NCI-H1105 treated with DMSO at 0.1 percent for 48 hours (cell line): Measurements from ENCODE around the gene PTPRM.

ENCODE experiments used
- DNase-seq: peaks from one replicate; lab custom pipeline; 2025; lab: John Stamatoyannopoulos, UW

The PTPRM gene

DNA sequence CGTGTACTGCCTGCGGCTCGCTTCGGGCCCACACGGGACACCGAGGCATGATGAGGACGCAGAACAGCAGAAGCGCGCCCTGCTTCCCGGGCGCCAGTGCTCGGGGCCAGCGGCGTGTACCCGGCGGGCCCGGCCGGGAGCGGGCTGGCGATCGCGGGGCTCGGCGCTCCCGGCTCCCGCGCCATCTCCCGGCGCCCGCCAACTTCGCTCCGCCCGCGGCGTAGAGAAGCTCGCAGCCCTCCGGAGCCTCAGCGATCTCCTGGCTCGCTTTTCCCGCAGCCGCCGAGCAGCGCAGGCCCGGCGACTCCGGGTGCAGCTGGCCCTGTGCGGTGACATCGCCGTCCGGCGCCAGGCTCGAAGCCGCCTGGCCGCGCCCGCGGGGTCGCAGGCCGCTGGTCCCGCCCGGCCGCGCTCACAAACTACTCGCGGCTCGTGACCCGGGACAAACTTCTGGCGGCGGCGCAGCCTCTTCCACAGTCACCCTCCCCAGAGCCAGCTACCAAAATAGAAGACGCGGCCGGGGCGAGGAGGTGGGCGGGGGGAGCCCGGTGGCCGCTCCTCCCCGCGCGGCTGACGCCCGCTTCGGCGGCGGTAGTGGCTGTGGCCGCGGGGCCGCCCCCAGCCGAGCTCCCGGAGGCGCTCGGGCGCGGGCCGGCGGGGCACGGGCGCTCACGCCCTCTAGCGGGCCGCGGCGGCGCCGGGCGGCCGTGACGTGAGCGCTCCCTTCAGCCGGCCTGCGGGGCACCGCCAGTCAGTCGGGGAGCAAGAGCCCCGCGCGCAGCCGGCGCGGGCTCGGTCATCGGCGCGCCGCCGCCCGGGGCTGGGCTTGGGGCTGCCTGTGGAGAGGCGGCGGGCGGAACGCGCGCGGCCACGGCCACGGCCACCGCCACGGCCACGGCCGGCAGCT is at the start of gene PTPRM:
Gene PTPRM (plus strand): TSS at position 750 of the 907 bp plus-strand sequence. CDS start 503 bp downstream, outside the sequence.
- DNase-seq, result peak; percentile 34

DNA sequence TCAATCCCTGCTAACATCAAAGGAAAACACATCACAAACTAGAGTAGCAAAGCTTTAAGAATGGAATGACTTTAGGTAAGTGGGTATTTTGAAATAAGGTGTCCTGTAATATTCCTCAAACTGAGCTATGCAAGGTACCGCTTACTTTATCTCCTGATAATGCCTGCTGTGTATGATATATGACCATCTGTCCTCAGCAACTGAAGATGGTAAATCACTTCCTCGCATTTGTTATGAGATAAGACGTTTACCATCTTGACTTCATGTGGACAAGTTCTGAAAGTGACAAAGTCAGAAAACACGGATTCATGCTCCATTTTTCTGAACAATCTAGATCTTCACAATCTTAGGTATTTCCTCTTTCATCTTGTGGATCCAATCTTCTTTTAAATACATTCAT is 49.3 kb upstream of the PTPRM start:
- no peak for DNase-seq

DNA sequence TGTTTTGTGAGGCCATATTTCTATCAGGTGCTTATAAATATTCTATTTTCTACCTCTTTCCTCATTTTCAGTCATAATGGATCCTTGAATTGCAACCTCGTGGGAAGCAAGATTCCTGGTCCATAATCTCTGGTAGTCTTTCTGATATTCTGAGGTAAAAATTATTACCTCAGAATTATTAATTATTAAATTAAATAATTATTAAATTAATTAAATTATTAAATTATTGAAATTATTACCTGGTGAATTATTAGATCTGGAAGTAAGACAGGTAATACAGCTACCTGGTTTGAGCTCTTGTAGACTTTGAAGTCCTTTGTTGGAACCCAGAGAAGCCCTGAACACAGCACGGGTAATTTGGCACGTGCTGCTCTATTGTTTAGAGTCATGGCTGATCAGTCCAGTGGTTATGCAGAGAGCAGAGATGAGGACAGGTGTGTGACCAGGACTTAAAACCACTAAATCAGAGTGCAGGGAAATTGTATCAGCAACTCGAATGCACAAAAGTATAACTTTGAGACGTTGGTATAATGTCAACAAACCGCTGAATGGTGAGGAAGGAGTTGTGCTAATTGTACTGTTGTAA is 46.8 kb upstream of the PTPRM start:
- DNase-seq, result no peak

DNA sequence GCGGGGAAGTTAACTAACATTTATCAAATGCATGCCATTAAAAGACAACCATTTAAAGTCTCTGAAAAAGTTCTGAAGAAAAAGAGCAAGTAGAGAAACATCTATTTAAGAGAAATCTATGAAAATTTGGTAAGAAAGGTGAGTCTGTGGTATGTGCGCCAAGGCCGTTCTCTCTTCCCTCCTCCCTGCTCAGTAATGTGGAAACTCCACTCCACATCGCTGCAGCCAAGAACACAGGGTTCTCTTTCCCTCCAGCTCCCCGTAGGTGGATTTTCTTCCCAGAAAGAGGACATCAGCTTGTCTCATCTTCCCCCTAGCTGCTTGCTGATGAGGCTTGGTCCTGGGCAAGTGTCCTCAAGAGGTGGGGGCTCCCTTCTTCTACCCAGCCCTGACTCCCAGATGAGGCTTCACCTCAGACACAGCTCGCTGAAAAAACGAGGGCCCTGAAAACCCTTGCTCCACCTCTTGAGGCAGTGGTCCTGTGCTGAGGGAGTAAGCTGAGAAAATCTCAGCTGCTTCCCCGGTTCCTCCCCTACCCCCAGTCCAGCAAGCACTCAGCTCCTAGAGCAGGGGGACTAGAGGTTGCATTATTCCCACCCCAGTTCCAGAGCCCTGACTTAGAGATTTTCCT is 45.8 kb upstream of the PTPRM start:
- DNase-seq, result peak; percentile 25

DNA sequence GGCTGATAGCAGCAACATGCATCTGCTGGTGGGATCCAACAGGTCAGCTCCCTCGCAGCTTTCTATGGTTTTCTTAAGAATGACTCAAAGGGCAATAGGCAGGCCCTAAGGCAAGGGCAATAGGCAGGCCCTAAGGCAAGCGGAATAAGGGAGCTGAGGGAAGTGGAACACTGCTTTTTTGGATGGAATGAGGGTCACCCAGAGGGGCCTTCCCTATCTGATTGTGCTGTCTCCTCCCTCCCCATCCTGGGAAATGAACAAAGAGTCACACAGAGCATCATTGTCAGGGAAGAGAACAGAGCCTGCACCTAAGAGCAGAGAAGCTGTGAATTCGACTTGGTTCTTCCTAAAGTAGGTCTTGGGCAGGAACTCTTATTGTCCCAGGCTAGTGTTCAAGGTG is 43.3 kb upstream of the PTPRM start:
- DNase-seq, result no peak

DNA sequence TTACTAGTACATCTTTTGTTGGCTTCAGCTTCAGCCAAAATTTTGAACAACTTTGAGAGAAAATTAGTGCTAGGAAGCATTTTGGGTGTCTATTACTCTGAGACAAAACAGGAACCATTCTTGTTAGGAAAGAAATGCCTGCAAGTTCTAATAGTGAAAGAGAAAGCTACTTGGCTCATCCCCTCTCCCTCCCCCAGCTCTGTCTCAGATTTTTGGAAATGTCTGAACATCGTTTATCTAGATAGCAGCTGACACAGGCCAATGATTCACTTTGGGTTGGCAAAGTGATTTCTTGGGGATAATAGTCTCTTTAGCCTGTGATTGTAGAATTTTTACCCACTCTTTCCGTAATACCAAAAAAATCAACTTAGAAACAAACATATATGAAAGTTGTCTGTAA is 42.3 kb upstream of the PTPRM start:
- no peak for DNase-seq

DNA sequence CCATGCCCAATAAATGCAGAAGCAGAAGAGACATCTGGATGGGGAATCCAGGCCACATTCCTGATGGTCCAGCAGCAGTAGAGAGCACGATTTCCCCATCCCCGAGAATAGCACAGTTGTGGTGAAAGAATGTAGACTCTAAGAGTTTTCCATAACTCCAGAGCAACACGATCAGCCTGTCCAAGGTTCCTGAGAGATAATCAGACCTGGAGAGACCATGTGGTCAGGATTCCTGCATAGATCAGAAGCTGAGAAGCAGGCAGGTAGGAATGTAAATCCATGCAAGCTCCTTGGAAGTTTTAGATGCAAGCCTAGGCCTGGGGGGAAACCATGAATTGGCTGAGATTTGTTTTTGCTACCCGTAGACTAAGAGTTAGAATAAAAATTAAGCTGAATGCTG is 34.2 kb upstream of the PTPRM start:
- no peak for DNase-seq

DNA sequence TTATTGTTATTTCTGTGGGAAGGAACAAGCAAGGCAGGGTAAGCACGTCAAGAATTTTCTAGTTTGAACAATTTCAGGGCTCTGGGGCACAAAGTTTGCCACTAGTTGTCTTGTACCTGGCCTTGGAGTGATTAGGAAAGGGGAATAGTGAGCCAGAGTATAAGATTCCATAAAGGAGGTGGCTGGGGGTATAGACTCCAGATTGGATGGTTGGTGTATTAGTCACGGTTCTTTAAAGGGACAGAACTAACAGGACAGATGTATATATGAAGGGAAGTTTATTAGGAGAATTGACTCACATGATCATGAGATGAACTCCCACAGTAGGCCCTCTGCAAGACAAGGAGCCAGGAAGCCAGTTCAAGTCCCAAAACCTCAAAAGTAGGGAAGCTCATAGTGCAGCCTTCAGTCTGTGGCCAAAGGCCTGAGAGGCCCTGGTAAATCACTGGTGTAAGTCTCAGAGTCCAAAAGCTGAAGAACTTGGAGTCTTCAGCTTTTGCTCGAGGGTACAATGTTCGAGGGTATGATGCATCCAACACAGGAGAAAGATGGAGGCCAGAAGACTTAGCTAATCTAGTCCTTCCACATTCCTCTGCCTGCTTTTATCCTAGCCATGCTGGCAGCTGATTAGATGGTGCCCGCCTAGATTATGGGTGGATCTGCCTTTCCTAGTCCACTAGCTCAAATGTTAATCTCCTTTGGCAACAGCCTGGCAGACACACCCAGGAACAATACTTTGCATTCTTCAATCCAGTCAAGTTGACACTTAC is 31.5 kb upstream of the PTPRM start:
- no peak for DNase-seq

DNA sequence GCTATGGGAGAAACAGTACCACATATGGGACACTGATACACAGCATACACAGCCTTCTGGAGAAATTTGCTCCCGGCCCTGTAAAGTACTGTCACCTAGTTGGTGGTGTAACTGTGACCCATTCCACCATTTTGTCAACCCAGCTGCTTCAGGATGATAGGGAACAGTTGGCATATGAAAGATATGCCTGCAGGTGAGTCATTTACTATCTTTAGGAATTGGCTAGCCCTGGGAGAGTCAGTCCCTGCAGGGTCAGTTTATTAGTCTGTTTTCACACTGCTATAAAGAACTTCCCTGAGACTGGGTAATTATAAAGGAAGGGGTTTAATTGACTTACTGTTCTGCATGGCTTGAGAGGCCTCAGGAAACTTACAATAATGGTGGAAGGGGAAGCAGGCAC is 30.0 kb upstream of the PTPRM start:
- DNase-seq, result no peak

DNA sequence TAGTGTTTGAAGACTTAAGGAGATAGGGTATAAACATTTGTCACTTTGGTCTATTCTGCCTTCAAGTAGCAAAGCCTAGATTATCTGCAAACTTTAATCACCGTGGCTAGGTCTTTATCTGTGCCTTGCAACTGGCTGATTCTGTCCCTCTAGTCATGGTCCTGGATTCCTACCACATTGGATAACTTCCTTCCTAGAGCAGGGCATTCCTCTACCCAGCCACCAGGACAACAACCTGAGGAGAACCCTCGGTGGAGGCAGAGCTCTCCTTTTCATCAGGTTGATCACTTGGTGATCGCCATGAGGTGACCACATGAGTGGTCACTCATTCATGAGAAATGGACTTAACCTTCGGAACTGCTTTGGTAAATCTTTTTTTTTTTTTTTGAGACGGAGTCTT is 25.3 kb upstream of the PTPRM start:
- DNase-seq, result no peak

DNA sequence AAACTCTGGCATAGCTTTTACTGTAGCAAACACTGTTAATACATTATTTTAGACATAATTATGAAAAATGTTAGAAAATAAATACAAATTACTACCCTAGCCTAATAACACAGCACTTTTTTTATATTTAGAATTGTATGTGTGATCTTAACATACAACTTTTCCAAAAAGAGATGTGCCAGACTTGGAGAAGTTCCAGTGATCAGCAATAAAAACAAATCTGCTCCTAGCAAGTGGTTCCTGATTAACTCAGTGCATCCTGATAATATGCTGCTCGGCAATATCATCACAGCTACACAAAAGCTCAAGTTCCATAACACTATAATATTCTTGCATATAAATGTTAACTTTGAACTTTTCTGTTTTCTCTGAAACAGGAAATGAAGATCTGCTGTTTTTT is 22.4 kb upstream of the PTPRM start:
- no peak for DNase-seq

DNA sequence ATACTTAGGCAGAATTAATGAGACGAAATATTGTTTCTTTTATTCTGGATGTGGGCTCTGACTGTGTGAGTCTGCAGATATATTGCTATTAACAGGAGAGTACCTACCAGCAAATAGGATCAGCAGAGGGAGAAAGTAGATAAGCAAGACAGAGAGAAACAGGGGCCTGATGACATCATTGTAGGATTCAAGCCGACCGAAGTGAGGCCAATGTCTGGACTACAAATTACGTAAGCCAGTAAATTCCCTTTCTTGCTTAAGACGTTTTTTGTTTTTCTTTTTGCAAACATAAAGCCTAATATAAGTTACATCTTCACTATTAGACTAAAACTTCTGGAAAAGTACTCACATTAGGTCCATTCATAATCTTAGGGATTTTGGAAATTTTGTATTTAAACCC is 21.4 kb upstream of the PTPRM start:
- DNase-seq, result no peak

DNA sequence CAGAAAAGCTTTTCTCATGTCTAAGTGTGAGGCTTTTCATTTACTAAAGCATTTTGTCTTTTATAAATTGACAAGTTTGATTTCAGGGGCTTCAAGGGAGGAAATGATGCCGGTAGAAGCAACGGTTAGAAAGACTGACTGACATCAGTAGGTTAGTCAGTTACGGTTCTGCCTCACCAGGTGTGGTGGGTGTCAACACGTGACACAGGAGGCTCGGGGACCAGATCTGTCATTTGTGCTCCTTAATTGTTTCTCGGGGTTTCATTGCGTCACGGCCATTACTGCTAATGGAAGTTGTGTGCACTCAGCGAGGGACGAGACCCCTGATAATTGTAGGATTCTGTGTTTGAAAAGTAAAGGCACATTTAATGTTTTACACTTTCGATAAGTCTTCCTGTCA is 18.9 kb upstream of the PTPRM start:
- no peak for DNase-seq

DNA sequence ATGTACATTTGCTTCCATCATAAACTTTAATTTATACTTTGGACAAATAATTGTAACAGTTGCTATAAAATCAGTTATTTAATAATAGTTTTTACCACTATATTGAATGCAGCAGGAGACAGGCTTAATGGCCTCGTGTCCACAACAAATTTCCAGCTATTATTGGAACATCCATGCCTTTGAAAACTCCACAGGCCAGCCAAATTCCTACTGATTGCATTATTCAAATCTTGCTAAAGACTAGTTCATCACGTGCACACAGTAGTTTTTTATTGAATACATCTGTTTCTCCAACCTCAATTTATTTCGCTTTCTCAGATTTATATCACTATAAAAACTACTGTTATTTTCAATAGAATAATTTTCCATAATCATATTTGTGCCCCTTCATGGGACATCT is 18.4 kb upstream of the PTPRM start:
- no peak for DNase-seq

DNA sequence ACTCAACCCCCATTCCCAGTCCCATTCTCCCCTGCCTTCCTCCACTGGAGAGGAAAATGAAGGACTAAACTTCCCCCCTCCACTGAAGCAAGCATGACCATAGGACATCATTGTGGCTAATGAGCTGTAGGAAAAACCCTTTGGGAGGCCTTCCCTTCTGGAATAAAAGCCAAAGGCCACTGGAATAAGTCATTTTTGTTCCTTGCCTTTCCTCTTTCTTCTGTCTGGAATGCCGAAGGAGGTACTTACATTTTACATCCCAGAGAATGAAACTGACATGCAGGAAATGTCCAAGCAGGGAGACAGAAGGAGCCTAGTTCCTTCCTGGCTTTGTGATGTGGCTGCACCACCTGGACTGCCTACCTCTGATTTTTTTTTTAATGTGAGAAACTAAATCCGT is 9.1 kb upstream of the PTPRM start:
- no peak for DNase-seq

DNA sequence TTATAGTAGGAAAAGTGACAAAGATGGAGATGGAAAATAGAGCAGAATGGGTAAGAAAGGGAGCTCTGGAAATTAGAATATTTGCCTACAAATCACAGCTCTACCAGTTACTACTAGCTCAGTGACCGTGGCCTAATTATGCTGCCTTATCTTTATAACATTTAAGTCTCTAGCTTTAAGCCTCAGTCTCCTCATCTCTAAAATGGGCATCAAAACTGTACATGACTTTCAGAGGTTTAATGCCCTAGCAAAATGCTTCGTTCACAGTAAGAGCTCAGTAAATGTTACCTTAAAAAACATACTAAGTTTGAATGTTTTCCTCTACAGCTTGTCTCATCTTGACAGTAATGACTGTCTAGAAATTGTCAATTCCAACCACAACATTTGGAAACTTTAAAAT is 8.3 kb upstream of the PTPRM start:
- no peak for DNase-seq

DNA sequence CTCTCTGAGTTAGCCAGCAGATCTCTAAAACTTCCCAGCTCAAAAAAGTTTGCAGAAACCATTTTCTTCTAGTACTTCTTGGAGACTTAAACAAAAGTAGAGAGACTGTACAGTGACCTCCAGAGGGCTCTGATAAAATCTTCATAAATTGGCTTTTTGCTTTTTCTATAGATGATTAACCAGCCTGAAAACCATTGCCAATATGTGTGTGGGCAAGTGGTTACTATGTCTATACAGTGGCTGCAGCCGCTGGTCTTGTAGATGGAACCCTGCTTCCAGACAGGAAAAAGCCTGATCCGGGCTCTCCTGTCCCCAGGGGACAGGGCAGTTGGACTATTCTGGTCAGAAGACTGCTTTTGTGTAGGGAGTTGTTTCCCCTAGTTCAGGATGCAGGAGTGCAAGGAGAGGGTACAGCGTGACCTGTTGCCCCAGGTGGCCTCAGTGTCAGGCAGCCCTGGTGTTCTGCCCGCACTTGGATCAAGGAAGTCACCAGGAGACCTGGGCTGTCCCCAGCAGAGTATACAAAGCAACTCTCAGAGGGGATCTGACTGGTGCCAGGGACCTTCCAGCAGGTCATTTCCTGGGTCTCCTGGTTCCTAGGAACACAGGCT is 7.3 kb upstream of the PTPRM start:
- no peak for DNase-seq

DNA sequence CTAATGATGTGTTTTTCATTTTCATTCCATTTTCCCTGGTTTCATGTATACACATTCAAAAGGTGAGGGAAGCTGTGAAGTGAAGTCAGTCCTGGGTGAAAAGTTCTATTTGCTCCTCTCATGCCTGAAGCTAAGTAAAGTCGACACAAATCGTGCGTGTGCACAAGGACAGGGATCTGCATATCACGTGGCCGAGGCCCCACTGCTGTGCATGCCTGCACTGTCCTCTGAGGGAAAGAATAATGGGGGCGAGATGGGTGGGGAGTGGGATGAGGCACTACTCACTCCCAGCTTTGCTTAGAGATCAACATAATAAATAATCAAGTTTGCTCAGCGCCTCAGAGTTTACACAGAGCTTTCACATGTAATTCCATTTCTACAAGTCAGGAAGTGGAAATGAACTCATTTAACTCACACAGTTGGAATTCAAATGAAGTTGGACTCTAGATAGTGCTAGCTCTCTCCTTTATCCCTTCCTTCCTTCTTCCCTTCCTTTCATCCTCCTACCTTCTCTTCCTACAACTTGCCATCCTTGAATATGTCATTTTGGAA is 5.1 kb upstream of the PTPRM start:
- no peak for DNase-seq

DNA sequence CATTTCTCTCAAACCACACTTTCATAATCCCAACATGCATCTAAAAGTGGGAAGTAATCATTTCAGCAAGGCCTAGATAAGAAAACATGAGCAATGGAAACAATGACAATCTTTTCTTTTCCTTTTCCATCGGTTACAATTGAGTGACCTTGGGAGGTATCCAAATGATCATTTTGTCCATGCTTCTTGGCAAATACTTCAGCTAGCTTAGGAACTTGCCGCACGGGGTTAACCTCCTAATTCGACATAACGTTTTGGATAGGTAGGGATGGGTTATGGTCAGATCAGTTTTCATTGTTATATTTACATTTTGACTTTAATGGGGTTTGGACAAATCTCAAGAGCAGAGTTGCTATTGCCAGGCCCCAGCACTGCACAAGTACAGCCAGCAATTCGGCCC is 4.6 kb upstream of the PTPRM start:
- DNase-seq, result no peak

DNA sequence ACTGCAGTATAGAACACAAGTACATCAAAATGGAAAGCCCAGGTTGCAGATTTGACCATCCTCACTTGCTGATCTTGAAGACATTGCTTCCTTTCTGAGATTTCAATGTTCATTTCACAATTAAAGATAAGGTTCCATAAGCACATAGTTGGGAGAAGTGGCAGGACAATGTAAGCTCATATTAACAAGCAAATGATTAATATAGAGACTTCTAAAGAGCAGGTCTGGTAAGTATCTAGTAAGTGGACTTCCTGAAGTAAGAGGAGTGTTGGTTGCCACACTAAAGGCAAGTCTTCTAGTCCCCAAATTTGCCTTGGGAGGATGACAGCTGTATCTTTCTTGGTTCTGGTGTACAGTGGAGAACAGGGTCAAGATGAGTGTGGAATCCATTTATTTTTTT is 1.4 kb upstream of the PTPRM start:
- DNase-seq, result no peak

DNA sequence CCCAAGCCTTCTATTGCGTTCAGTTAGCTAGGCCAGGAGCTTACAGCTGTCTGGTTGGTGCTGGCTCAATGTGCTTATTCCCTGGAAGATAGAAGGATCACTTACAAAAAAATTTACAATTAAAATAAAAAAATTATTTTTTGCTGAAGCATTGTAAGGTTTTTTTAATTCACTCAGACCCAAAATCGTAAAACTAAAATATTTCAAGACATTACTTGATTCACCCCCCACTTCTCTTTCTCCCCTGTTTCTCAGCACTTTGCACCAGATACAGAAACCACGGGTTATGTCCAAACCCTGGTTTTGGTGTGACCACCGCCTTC is 911 bp upstream of the PTPRM start:
- no peak for DNase-seq
